Muscle of arm (tissue), 14 donors: ENCODE results near the gene CSRP2. TPM values are rescaled to one million over a fixed set of nuclear protein-coding genes. Genes with fewer than 3 reads are reported as not detected.

Source experiments
- DNase-seq: peaks from one replicate; pipeline ENCODE4 v3.0.0-alpha.2; 2013
- long read RNA-seq, 11 donors: transcript quantifications; one replicate each; lab custom pipeline, GENCODE V29; 2026
- polyA plus RNA-seq, 12 donors: library from polyadenylated mRNA; unstranded; fragments of 120-200 nt; gene quantifications; one replicate each; pipeline ENCODE4 v1.2.1, GENCODE V29; 2013; ENCODE audit not compliant: insufficient read length in 12 of 12

Gene CSRP2
- 10 to 100 TPM in 11 of 12 donors, not detected in 1; 24.3 to 75.2 (median 40.7) TPM for polyA plus RNA-seq
- long read RNA-seq, donor 1, full-length matches to known transcripts = 32 of 32 reads
- long read RNA-seq, donor 1, partial matches to known transcripts = 0 of 32 reads
- long read RNA-seq, donor 1, other reads (novel, unspliced or antisense) = 0 of 32 reads
- long read RNA-seq, donor 2, full-length matches to known transcripts = 28 of 28 reads
- long read RNA-seq, donor 2, partial matches to known transcripts = 0 of 28 reads
- long read RNA-seq, donor 2, other reads (novel, unspliced or antisense) = 0 of 28 reads
- long read RNA-seq, donor 3, full-length matches to known transcripts = 14 of 21 reads
- long read RNA-seq, donor 3, partial matches to known transcripts = 7 of 21 reads
- long read RNA-seq, donor 3, other reads (novel, unspliced or antisense) = 0 of 21 reads
- long read RNA-seq, donor 4, full-length matches to known transcripts = 13 of 13 reads
- long read RNA-seq, donor 4, partial matches to known transcripts = 0 of 13 reads
- long read RNA-seq, donor 4, other reads (novel, unspliced or antisense) = 0 of 13 reads
- long read RNA-seq, donor 5 = 0 reads
- long read RNA-seq, donor 6, full-length matches to known transcripts = 18 of 33 reads
- long read RNA-seq, donor 6, partial matches to known transcripts = 15 of 33 reads
- long read RNA-seq, donor 6, other reads (novel, unspliced or antisense) = 0 of 33 reads
- long read RNA-seq, donor 7, transcript CSRP2-201 (6 exons, 943 nt) = major isoform, 10 of 13 reads
- long read RNA-seq, donor 7, partial matches to known transcripts = 0 of 13 reads
- long read RNA-seq, donor 7, other reads (novel, unspliced or antisense) = 0 of 13 reads
- long read RNA-seq, donor 8, full-length matches to known transcripts = 26 of 32 reads
- long read RNA-seq, donor 8, partial matches to known transcripts = 6 of 32 reads
- long read RNA-seq, donor 8, other reads (novel, unspliced or antisense) = 0 of 32 reads
- long read RNA-seq, donor 9, full-length matches to known transcripts = 20 of 20 reads
- long read RNA-seq, donor 9, partial matches to known transcripts = 0 of 20 reads
- long read RNA-seq, donor 9, other reads (novel, unspliced or antisense) = 0 of 20 reads
- long read RNA-seq, donor 10, full-length matches to known transcripts = 21 of 21 reads
- long read RNA-seq, donor 10, partial matches to known transcripts = 0 of 21 reads
- long read RNA-seq, donor 10, other reads (novel, unspliced or antisense) = 0 of 21 reads
- long read RNA-seq, donor 11, full-length matches to known transcripts = 48 of 57 reads
- long read RNA-seq, donor 11, partial matches to known transcripts = 9 of 57 reads
- long read RNA-seq, donor 11, other reads (novel, unspliced or antisense) = 0 of 57 reads

- peak; percentile 86 for DNase-seq
Observed at GRCh38 chr12:76878899-76879709, at the start of gene CSRP2. Gene CSRP2, minus strand, starts transcription at chr12:76879019. Its CDS starts 12,759 bp downstream, at chr12:76866260.

DNA sequence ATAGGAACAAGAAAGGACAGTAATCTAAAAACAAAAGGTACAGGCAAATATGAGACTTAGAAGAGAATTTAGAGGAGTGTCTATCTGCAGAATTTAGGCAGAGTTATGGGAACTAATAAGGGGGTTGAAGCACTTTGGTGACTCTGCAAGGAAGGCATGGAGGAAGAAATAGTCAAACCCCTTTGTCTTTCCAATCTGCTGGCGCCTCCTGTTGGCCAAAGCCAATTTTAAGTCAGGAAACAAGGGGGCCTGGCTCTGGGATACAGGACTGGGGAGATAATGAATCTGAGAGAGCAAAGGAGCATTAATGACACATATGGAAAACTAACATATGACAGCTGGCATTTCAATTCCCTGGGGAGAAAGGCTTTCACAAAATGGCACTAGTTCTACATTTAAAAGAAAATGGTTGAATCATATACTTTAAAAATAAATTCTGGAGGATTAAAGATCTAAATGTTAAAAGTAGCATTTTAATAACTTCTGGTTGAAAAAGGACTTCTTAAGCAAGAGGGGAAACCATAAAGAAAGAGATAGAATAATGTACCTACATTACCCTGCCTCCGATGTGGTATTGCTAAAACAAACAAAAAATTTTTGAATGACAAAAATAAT is 48.5 kb upstream of the CSRP2 start:
- DNase-seq = no peak

- DNase-seq = no peak
Observed at GRCh38 chr12:76925135-76925534, 46.3 kb upstream of the CSRP2 start.

- no peak for DNase-seq
Observed at GRCh38 chr12:76922866-76923265, 44.0 kb upstream of the CSRP2 start.

DNA sequence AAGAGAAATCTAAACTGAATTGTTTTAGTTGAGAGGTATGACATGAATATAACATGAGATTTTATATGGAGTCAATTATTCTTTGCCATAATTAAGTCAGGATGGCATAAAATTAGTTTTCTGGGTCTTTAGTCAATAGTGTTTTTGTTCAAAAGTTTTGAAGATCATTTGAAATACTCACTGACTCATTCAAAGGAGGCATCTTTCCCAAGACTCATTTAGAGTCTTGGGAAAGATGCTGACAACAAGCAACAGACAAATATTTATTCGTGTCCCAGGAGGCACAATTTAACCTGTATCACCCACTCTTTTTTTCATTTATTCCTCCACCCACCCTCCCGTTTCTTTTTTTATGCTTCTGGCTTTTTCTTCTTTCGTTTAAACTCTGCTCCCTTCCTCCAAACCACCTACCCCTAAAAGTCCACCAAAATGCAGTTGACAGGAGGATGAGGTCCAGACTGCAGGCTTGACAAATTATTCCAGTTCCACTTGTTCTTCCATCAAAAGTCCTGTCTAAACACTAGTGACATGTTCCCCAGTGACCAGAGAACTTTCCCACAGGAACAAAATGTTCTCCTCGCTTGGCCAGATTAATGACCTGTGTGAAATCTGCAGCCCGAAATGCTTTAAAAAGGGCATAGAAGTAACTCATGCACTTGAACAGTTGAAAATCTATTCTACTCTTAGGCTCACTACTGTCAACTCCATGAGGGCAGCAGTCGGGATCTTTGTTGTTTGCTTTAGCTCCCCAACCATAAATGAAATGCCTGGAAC is 43.3 kb upstream of the CSRP2 start:
- DNase-seq = no peak

DNA sequence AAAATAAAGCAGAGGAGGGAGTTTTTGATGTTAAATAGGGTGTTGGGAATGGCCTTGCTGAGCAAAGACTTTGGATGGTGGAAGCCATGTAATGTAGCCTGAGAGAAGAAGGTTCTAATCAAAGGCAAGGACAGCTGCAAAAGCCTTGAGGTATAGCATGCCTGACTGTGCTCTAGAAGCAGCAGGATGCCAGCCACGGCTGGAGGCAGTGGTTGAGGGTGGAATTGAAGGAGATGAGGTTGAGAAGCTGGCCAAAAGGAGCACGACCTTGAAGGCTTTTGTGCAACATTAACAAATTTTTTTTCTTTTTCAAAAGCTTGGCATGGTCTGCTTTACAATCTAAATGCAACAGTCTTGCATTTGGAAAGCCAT is 42.3 kb upstream of the CSRP2 start:
- DNase-seq = no peak

DNA sequence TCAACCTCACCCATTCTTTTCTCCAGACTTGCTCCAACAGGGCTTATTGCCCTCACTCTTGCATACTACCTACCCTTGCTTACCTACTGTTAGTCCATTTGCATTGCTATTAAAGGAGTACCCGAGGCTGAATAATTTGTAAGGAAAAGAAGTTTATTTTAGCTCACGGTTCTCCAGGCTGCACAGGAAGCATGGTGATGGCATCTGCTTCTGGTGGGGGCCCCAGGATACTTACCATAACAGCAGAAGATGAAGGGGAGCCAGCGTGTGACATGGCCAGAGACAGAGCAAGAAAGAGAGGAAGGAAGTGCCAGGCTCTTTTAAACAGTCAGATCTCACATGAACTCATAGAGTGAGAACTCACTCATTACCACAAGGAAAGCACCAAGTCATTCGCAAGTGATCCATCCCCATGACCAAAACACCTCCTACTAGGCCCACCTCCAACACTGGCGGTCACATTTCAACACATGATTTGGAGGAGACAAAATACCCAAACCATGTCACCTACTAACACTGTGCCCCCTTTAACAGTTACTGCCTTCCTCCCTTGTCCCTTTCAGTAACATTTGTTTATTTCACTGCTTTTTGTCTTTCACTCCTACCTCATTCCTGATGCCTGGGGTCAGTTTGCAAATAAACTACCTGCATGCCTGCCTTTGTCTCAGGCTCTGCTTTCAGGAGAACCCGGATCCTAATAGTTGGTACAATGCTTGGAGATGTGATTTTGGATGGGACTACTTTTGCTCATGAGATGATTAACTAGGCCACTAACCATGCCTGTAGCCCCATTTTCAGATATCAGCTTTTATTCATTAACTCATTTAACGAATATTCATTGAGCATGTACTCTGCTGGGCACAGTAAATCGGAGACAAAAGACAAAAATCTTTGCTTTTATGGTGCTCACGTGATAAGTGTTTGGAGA is 41.6 kb upstream of the CSRP2 start:
- no peak for DNase-seq

GRCh38 chr12:76919383-76920171 is 40.8 kb upstream of the CSRP2 start:
- DNase-seq = no peak

DNA sequence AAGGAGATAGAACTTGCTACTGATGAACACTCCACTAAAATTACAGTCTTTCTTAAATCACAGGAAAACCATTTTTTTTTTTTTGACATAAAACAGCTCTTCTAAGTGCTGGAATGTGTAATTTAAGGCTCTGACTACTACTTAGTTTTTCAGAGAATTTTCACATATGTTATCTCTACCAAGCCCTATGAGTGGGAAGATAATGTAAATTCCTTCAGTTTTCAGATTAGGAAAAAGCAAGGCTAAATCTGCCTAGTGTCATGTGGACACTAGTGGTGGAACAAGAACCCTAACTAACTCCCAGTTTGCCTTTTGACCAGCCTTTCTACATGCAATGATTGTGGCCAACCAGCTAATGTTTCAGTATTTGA is 37.3 kb upstream of the CSRP2 start:
- no peak for DNase-seq

- no peak for DNase-seq
Observed at GRCh38 chr12:76915361-76916169, 36.7 kb upstream of the CSRP2 start.

- no peak for DNase-seq
Observed at GRCh38 chr12:76914102-76914859, 35.5 kb upstream of the CSRP2 start.

GRCh38 chr12:76909290-76909689 is 30.5 kb upstream of the CSRP2 start:
- DNase-seq = no peak

GRCh38 chr12:76908303-76909017 is 29.6 kb upstream of the CSRP2 start:
- DNase-seq = no peak

DNA sequence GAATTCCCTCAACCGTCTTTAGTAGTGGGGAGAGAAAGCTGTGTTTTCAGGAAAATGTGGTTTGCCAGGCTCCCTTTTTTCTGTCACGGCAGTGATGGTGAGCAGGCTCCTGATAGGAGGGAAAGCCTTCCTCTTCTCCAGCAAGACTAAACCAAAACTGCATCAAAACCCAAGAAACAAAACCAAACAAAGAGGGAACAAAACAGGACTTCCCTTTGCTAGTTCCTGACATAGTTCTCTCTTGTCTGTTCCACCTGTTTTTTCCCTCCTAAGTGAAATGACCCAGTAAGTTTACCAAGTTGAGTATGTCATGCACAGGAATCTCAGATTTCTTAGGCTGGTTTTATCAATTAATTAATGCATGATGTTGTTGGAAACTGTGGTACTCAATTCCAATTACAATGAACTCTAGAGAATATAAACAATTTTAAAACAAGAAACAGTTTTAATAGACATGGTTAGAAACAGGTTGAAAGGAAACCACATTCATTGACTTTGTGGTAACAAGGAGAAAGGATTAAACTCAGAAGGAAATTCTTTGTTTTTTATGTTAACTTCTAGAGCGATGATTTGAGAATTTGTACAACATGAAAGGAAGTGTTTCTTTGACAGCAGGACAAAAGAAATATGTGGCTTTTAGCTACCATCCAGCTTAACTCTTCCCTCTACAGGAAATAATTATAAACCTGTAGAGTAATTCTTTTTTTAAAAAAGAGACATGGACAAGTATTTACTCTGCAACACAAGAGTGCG is 23.0 kb upstream of the CSRP2 start:
- DNase-seq = no peak

DNA sequence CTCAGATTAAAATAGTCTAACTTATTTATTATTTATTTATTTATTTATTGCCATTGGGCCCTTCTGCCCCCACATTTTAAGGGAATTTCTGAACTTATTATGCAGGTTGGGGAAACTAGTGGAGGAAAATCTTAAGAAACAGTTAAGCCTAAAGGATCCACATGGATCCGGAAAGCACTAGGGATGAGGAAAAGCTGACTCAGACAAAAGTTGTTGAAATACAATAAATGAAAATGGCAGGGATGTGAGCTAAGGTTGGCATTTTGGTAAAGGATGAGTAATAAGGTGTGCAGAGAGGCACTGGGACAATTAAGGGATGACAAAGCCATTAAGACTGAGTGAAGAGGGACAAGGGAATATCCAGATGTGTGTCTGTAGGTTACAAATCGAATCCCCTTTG is 20.7 kb upstream of the CSRP2 start:
- no peak for DNase-seq
